Stimulated activated CD4-positive, alpha-beta T cell treated with anti-CD3 and anti-CD28 coated beads, Interleukin-12 subunit alpha, Interleukin-12 subunit beta, amount 100 ng/mL, for 48 hours (primary cell): ENCODE data around the gene C2CD2.
"Not testable (repeated sequence)": the region's sequence is repeated elsewhere in the genome, so short reads cannot be mapped to it uniquely, and the experiment has no call there.

Source experiments
- DNase-seq, 3 donors: peaks; one replicate each; pipeline ENCODE4 v3.0.0-alpha.2; 2020; ENCODE audit warnings: low read depth in 2 of 3, low spot score in 1 of 3

C2CD2 gene

GRCh38 chr21:41958886-41959563 lies 5.2 kb upstream of the C2CD2 start:
- DNase-seq, result no peak

- no peak for DNase-seq
Observed at GRCh38 chr21:41957991-41958766, 4.4 kb upstream of the C2CD2 start.

- no peak for DNase-seq
Observed at GRCh38 chr21:41956926-41957729, 3.3 kb upstream of the C2CD2 start.

GRCh38 chr21:41955516-41955915 lies 1.7 kb upstream of the C2CD2 start:
- DNase-seq, result no peak

- DNase-seq, result no peak
Observed at GRCh38 chr21:41954654-41955499, 1.1 kb upstream of the C2CD2 start.

GRCh38 chr21:41953249-41953830 lies 478 bp downstream of the C2CD2 start:
- DNase-seq, result no peak

- DNase-seq, result no peak
Observed at GRCh38 chr21:41952568-41953248, 1.1 kb downstream of the C2CD2 start.

- DNase-seq, result no peak
Observed at GRCh38 chr21:41951876-41952567, 1.8 kb downstream of the C2CD2 start.

GRCh38 chr21:41950941-41951351 lies 2.9 kb downstream of the C2CD2 start:
- no peak for DNase-seq

- not testable (repeated sequence) for DNase-seq
Observed at GRCh38 chr21:41949631-41950030, 4.2 kb downstream of the C2CD2 start.

GRCh38 chr21:41948901-41949300 lies 4.9 kb downstream of the C2CD2 start:
- no peak for DNase-seq

GRCh38 chr21:41948078-41948895 lies 5.5 kb downstream of the C2CD2 start:
- no peak for DNase-seq

- DNase-seq, result no peak
Observed at GRCh38 chr21:41945982-41946381, 7.8 kb downstream of the C2CD2 start.

- no peak for DNase-seq
Observed at GRCh38 chr21:41943851-41944250, 10.0 kb downstream of the C2CD2 start.

- DNase-seq, result no peak
Observed at GRCh38 chr21:41942457-41942856, 11.4 kb downstream of the C2CD2 start.

GRCh38 chr21:41941941-41942340 lies 11.9 kb downstream of the C2CD2 start:
- DNase-seq, result no peak

- no peak for DNase-seq
Observed at GRCh38 chr21:41940431-41940830, 13.4 kb downstream of the C2CD2 start.

GRCh38 chr21:41939391-41939790 lies 14.4 kb downstream of the C2CD2 start:
- no peak for DNase-seq
